BE2C (cell line): ENCODE results near the gene RFX2. TPM values are rescaled to one million over a fixed set of nuclear protein-coding genes. Genes with fewer than 3 reads are reported as not detected.

Experiments
- DNase-seq: peaks from one replicate; pipeline ENCODE4 v3.0.0-alpha.2; 2020
- H3K27me3 ChIP-seq: fragments of 250-450 bp; sonication (Bioruptor Pico); 2 replicates; pipeline ENCODE4 v1.5.1; 2020; ENCODE audit warnings: mild to moderate bottlenecking
- H3K36me3 ChIP-seq: fragments of 250-450 bp; sonication (Bioruptor Pico); 2 replicates; pipeline ENCODE4 v1.5.1; 2020; ENCODE audit warnings: mild to moderate bottlenecking
- H3K4me1 ChIP-seq: fragments of 250-450 bp; sonication (Bioruptor Pico); 2 replicates; pipeline ENCODE4 v1.5.1; 2020
- H3K4me3 ChIP-seq: 2 replicates; pipeline ENCODE4 v1.5.1; 2011; ENCODE audit warnings: low read depth, low read length
- H3K9me3 ChIP-seq: fragments of 250-450 bp; sonication (Bioruptor Pico); 2 replicates; pipeline ENCODE4 v1.5.1; 2020
- CTCF ChIP-seq: IDR thresholded peaks from 2 replicates; pipeline ENCODE4 v1.5.1; 2012; ENCODE audit warnings: mild to moderate bottlenecking, low read depth, low read length
- polyA plus RNA-seq: library from polyadenylated mRNA; unstranded; fragments of >200 nt; gene quantifications from one replicate; pipeline ENCODE4 v1.2.1, GENCODE V29; 2012; ENCODE audit warnings: low read depth, missing spikeins; ENCODE audit not compliant: insufficient read length, insufficient read depth

The RFX2 gene
- 19.3 TPM for polyA plus RNA-seq

GRCh38 chr19:6110360-6110977 lies at the start of gene RFX2:
TSS of gene RFX2 (minus strand) at chr19:6110500. CDS start at chr19:6047496, 63,004 bp downstream.
- DNase-seq: peak; percentile 99
- Histone ChIP-seq H3K36me3 (no peaks in the 10 kb centered on the region), H3K9me3 (no peaks in the 10 kb centered on the region), H3K27me3 (no peaks in the 10 kb centered on the region), H3K4me3 (peak within 1 kb of the TSS; percentile 83), H3K4me1 (no peaks in the 10 kb centered on the region)
- TF ChIP-seq CTCF: no peak

- Histone ChIP-seq H3K27me3 (no peaks in the 10 kb centered on the region), H3K9me3 (no peaks in the 10 kb centered on the region; the same call in 1 of the 2 replicates), H3K4me3 (no peak overlapping the region), H3K36me3 (no peaks in the 10 kb centered on the region), H3K4me1 (no peaks in the 10 kb centered on the region)
- DNase-seq: no peak
- no peak for TF ChIP-seq CTCF
These were observed 45.7 kb upstream of the RFX2 start for GRCh38 chr19:6156033-6156432.

- Histone ChIP-seq H3K36me3 (no peaks in the 10 kb centered on the region), H3K9me3 (no peaks in the 10 kb centered on the region; the same call in 1 of the 2 replicates), H3K27me3 (no peaks in the 10 kb centered on the region), H3K4me3 (no peak overlapping the region), H3K4me1 (no peaks in the 10 kb centered on the region)
- no peak for TF ChIP-seq CTCF
- no peak for DNase-seq
These were observed 40.0 kb upstream of the RFX2 start for GRCh38 chr19:6150289-6150688.

- Histone ChIP-seq H3K36me3 (no peaks in the 10 kb centered on the region), H3K4me1 (no peaks in the 10 kb centered on the region), H3K27me3 (no peaks in the 10 kb centered on the region), H3K4me3 (no peak overlapping the region), H3K9me3 (no peaks in the 10 kb centered on the region)
- no peak for DNase-seq
- no peak for TF ChIP-seq CTCF
These were observed 30.9 kb upstream of the RFX2 start for GRCh38 chr19:6141217-6141616.

- Histone ChIP-seq H3K4me1 (no peaks in the 10 kb centered on the region), H3K27me3 (no peaks in the 10 kb centered on the region), H3K4me3 (no peak overlapping the region), H3K36me3 (no peaks in the 10 kb centered on the region), H3K9me3 (no peaks in the 10 kb centered on the region)
- no peak for DNase-seq
- TF ChIP-seq CTCF: no peak
These were observed 28.2 kb upstream of the RFX2 start for GRCh38 chr19:6138511-6138910.

- Histone ChIP-seq H3K36me3 (no peaks in the 10 kb centered on the region), H3K4me1 (no peaks in the 10 kb centered on the region), H3K27me3 (no peaks in the 10 kb centered on the region), H3K4me3 (no peak overlapping the region), H3K9me3 (0 out of 2 replicates have a peak, but pooled peaks cover 2% of the 10 kb centered on the region)
- no peak for DNase-seq
- no peak for TF ChIP-seq CTCF
These were observed 27.8 kb upstream of the RFX2 start for GRCh38 chr19:6138066-6138465.
